ENCODE data around the gene KIAA0513.

- TF ChIP-seq GATA2 (IDR thresholded peaks at IDR 0.05; ENCODE audit: low read depth, low read length) (no peak), GATA3 (IDR thresholded peaks at IDR 0.05; ENCODE audit: low read depth, low read length) (no peak)
Measured at GRCh38 chr16:84979516-84979915, 48.1 kb upstream of the KIAA0513 start.

All from SH-SY5Y (cell line).